GM12892 (cell line): Measurements from ENCODE around the gene ARNT2.
A peak's percentile ranks its signal among the peaks of the same experiment; 100 is the strongest.
"Not testable (repeated sequence)": the region's sequence is repeated elsewhere in the genome, so short reads cannot be mapped to it uniquely, and the experiment has no call there.

ENCODE experiments used
- DNase-seq: peaks from one replicate; pipeline ENCODE4 v3.0.0; 2011; ENCODE audit not compliant: insufficient read length
- FAIRE-seq: peaks from 2 replicates; lab custom pipeline; 2011; peaks lifted over from hg19 to GRCh38; lab: Jason Lieb, UNC
- POLR2A ChIP-seq: IDR thresholded peaks from 2 replicates; pipeline ENCODE4 v1.6.1; 2011; ENCODE audit warnings: low read depth, low read length, control low read depth
- POLR2AphosphoS5 ChIP-seq: IDR thresholded peaks from 2 replicates; pipeline ENCODE4 v1.6.1; 2011; ENCODE audit warnings: low read depth, low read length, control low read depth
- TAF1 ChIP-seq: IDR thresholded peaks from 2 replicates; pipeline ENCODE4 v1.6.1; 2011; ENCODE audit warnings: low read depth, mild to moderate bottlenecking, control low read depth, low read length, borderline replicate concordance

Gene ARNT2

GRCh38 chr15:80388326-80388725 lies 15.9 kb upstream of the ARNT2 start:
- TF ChIP-seq TAF1 = no peak
- no peak for TF ChIP-seq POLR2AphosphoS5
- no peak for TF ChIP-seq POLR2A
- no peak for DNase-seq
- peak; percentile 9 for FAIRE-seq

GRCh38 chr15:80389370-80389769 lies 14.8 kb upstream of the ARNT2 start:
- TF ChIP-seq TAF1 (no peak), POLR2AphosphoS5 (no peak), POLR2A (no peak)
- FAIRE-seq = no peak
- DNase-seq = no peak

- DNase-seq, FAIRE-seq: not testable (repeated sequence)
Measured at GRCh38 chr15:80390942-80391341, 13.2 kb upstream of the ARNT2 start.

- no peak for FAIRE-seq
- TF ChIP-seq TAF1 = no peak
- TF ChIP-seq POLR2A = no peak
- no peak for TF ChIP-seq POLR2AphosphoS5
Measured at GRCh38 chr15:80395616-80396015, 8.6 kb upstream of the ARNT2 start.

GRCh38 chr15:80396096-80396495 lies 8.1 kb upstream of the ARNT2 start:
- TF ChIP-seq POLR2A = no peak
- no peak for TF ChIP-seq POLR2AphosphoS5
- TF ChIP-seq TAF1 = no peak
- no peak for DNase-seq
- FAIRE-seq = no peak

More at GRCh38 chr15:80395616-80396015, 8.6 kb upstream of the ARNT2 start:
- no peak for DNase-seq

GRCh38 chr15:80399508-80399907 lies 4.7 kb upstream of the ARNT2 start:
- TF ChIP-seq POLR2AphosphoS5 (no peak), TAF1 (no peak), POLR2A (no peak)
- FAIRE-seq = no peak
- no peak for DNase-seq

GRCh38 chr15:80401456-80401855 lies 2.7 kb upstream of the ARNT2 start:
- no peak for DNase-seq
- TF ChIP-seq POLR2A (no peak), POLR2AphosphoS5 (no peak), TAF1 (no peak)
- no peak for FAIRE-seq

GRCh38 chr15:80402339-80402738 lies 1.8 kb upstream of the ARNT2 start:
- no peak for TF ChIP-seq POLR2A
- no peak for TF ChIP-seq POLR2AphosphoS5
- TF ChIP-seq TAF1 = no peak
- no peak for FAIRE-seq

GRCh38 chr15:80403712-80404056 lies 498 bp upstream of the ARNT2 start:
- DNase-seq (peak; percentile 14), FAIRE-seq (no peak)
- no peak for TF ChIP-seq TAF1
- TF ChIP-seq POLR2AphosphoS5 = no peak
- no peak for TF ChIP-seq POLR2A

More at GRCh38 chr15:80402339-80402738, 1.8 kb upstream of the ARNT2 start:
- no peak for DNase-seq

GRCh38 chr15:80404761-80405553 lies 775 bp downstream of the ARNT2 start:
- TF ChIP-seq POLR2A (no peak), POLR2AphosphoS5 (no peak), TAF1 (no peak)
- FAIRE-seq = no peak
- peak; percentile 13 for DNase-seq

- TF ChIP-seq POLR2AphosphoS5 = no peak
- TF ChIP-seq POLR2A = no peak
- TF ChIP-seq TAF1 = no peak
- FAIRE-seq (no peak), DNase-seq (no peak)
Measured at GRCh38 chr15:80405554-80405850, 1.3 kb downstream of the ARNT2 start.

GRCh38 chr15:80405970-80406369 lies 1.8 kb downstream of the ARNT2 start:
- TF ChIP-seq POLR2AphosphoS5 (no peak), POLR2A (no peak), TAF1 (no peak)
- no peak for FAIRE-seq
- DNase-seq = no peak
